ENCODE data around the gene BMP7. TPM values are rescaled to one million over a fixed set of nuclear protein-coding genes. Genes with fewer than 3 reads are reported as not detected.

BMP7 gene
- total and polyA plus RNA-seq, 2 of the 13 experiments (the other 11 are each of a cell fraction or from before 2014, with no cell fraction given): not detected

DNA sequence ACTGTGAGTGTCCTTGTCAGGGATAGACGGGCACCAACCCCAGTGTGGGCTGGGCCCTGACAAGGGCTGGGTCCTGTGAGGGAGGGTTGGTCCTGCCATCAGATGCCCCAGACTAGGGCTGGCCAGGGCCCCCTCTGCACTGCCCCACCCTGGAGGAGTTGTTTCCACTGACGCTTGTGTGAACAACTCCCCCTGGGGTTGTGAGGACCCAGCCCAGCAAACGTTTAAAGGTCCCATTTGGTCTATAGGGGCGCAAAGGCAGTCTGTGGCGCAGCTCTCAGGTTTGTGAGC, 104.1 kb downstream of the BMP7 start (continued):
- TF ChIP-seq, protein P1, sequence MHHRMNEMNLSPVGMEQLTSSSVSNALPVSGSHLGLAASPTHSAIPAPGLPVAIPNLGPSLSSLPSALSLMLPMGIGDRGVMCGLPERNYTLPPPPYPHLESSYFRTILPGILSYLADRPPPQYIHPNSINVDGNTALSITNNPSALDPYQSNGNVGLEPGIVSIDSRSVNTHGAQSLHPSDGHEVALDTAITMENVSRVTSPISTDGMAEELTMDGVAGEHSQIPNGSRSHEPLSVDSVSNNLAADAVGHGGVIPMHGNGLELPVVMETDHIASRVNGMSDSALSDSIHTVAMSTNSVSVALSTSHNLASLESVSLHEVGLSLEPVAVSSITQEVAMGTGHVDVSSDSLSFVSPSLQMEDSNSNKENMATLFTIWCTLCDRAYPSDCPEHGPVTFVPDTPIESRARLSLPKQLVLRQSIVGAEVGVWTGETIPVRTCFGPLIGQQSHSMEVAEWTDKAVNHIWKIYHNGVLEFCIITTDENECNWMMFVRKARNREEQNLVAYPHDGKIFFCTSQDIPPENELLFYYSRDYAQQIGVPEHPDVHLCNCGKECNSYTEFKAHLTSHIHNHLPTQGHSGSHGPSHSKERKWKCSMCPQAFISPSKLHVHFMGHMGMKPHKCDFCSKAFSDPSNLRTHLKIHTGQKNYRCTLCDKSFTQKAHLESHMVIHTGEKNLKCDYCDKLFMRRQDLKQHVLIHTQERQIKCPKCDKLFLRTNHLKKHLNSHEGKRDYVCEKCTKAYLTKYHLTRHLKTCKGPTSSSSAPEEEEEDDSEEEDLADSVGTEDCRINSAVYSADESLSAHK (CRISPR knock-in tag; IDR thresholded peaks at IDR 0.05; ENCODE audit: borderline replicate concordance): no peak

DNA sequence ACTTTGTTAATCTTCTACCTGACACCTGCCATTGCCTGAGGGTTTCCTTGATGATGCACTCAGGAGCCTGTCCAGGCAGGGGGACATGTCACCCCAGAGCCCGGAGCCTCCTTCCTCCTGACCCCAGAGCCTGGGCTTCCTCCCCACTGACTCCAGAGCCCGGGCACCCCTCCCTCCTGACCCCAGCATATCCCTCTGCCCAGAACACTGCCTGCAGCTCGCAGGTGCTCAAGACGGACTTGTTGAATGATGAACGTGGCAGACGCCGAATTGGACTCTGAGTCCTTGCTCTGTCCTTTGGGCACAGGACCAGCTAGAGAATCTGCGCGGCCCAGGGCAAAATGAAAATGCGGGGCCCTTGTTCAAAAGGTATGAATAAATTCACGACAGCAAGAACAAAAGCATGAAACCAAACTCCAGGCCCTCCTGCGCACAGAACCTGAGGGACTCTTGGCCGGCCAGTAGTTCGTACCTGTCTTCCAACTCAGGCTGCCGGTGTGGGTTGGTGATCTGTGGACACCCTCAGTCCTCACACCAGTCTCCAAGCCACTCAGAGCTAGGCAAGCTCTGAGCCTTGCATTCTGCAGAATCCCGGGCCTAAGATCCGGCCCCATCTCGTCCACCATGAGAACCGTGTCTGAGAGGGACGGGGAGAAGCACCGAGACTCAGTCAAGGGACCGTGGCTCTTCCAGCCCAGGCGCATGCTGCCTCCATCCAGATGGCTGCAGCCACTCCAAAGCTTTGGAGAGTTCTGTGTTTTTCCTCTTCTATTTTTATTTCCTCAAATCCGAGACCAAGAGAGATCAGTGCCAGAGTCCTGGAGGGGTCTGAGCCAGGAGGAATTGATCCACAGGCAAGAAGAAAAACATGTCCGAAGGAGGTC, 104.7 kb downstream of the BMP7 start:
- Histone ChIP-seq H3K4me2 (ENCODE audit: low read depth, low read length) (no peak overlapping the region), H2AFZ (ENCODE audit: low read length) (no peak overlapping the region), H3K4me1 (ENCODE audit: insufficient read depth, low read length) (no peaks in the 10 kb centered on the region), H4K20me1 (ENCODE audit: insufficient read depth, low read length) (no peaks in the 10 kb centered on the region), H3K36me3 (replicated peaks in 1 of 2; ENCODE audit: control insufficient read depth in 1 of 2, insufficient read depth in 2 of 2, low read length in 2 of 2) (no peaks in the 10 kb centered on the region), H3K27me3 (ENCODE audit: control insufficient read depth in 1 of 2, insufficient read depth in 2 of 2, low read length in 2 of 2) (peaks cover 2 to 34% of the 10 kb centered on the region in 2 experiments; a peak in 3 of 5 replicates), H3K9me3 (ENCODE audit: low read length) (no peaks in the 10 kb centered on the region), H3K79me2 (ENCODE audit: insufficient read depth, low read length) (no peaks in the 10 kb centered on the region), H3K9ac (ENCODE audit: insufficient read depth, low read depth, low read length) (no peak overlapping the region), H3K4me3 (replicated peaks in 1 of 3; ENCODE audit: insufficient read depth in 1 of 3, low read depth in 2 of 3, low read length in 3 of 3) (no peak overlapping the region), H3K27ac (ENCODE audit: extremely low read length, insufficient read depth, low read length) (no peak overlapping the region)
- intact Hi-C loops (cut with micrococcal nuclease; ENCODE audit: unreplicated experiment): no loop called here
- 33% methylated on average over 24 of the region's 25 CpGs for WGBS (ENCODE audit: low lambda C conversion rate)
- DNase-seq (ENCODE audit: low spot score): no peak
- BruUV-seq (replicated peaks): no TSS peak
- CTCF ChIA-PET (ENCODE audit: low intra/inter-chr PET ratio, low total read pairs): no interaction called here
- in situ Hi-C loops (cut with HindIII; ENCODE audit: extremely low pct_ligation_motif_present, low pct_unique_long_range_greater_than_20kb): no loop called here
- FAIRE-seq: no peak
- no peak; the same call in 2 of the 3 replicates for ATAC-seq
- TF ChIP-seq NFE2L1 (CRISPR knock-in tag; IDR thresholded peaks at IDR 0.05; ENCODE audit: borderline replicate concordance) (no peak), ZNF619 (CRISPR knock-in tag; IDR thresholded peaks at IDR 0.05) (no peak), RBFOX2 (IDR thresholded peaks at IDR 0.05; ENCODE audit: low read depth, low read length) (no peak), NFE2 (CRISPR knock-in tag; IDR thresholded peaks at IDR 0.05) (no peak), ZNF263 (CRISPR knock-in tag; IDR thresholded peaks at IDR 0.05) (no peak), SRSF4 (IDR thresholded peaks at IDR 0.05; ENCODE audit: low read depth, low read length, poor library complexity, severe bottlenecking) (no peak), ATM (IDR thresholded peaks at IDR 0.05; ENCODE audit: borderline replicate concordance) (no peak), ZNF292 (CRISPR knock-in tag; IDR thresholded peaks at IDR 0.05; ENCODE audit: borderline replicate concordance, low read depth) (no peak)
- POLR2A ChIA-PET: no interaction called here
